Skeletal muscle tissue (tissue), 4 donors: ENCODE data around the gene SURF4. TPM values are rescaled to one million over a fixed set of nuclear protein-coding genes. Genes with fewer than 3 reads are reported as not detected.
"Not testable (repeated sequence)": the region's sequence is repeated elsewhere in the genome, so short reads cannot be mapped to it uniquely, and the experiment has no call there.

Experiments
- H3K27ac ChIP-seq: one replicate; pipeline ENCODE4 v1.7.0; 2013; ENCODE audit warnings: mild to moderate bottlenecking, low read depth, low read length, inconsistent platforms
- H3K27me3 ChIP-seq, 3 donors: one replicate each; pipeline ENCODE4 v1.7.0; 2013; ENCODE audit warnings: low read length in 3 of 3; ENCODE audit not compliant: control insufficient read depth in 3 of 3, insufficient read depth in 3 of 3
- H3K36me3 ChIP-seq, 3 donors: one replicate each; pipeline ENCODE4 v1.7.0; 2013; ENCODE audit warnings: low read length in 3 of 3; ENCODE audit not compliant: control insufficient read depth in 3 of 3, insufficient read depth in 3 of 3
- H3K4me1 ChIP-seq, 3 donors: one replicate each; pipeline ENCODE4 v1.7.0; 2013; ENCODE audit warnings: low read length in 3 of 3, mild to moderate bottlenecking in 3 of 3; ENCODE audit not compliant: control insufficient read depth in 3 of 3, insufficient read depth in 3 of 3
- H3K4me3 ChIP-seq, 3 donors: one replicate each; pipeline ENCODE4 v1.7.0; 2013; ENCODE audit warnings: low read length in 3 of 3
- H3K9ac ChIP-seq, 3 donors: one replicate each; pipeline ENCODE4 v1.7.0; 2013; ENCODE audit warnings: low read length in 3 of 3, mild to moderate bottlenecking in 3 of 3, moderate library complexity in 2 of 3, low read depth in 1 of 3
- H3K9me3 ChIP-seq, 3 donors: one replicate each; pipeline ENCODE4 v1.7.0; 2013; ENCODE audit warnings: low read length in 3 of 3; ENCODE audit not compliant: control insufficient read depth in 3 of 3
- total RNA-seq: library from RNA; depleted of rRNA; stranded (reverse); fragments of >200 nt; gene quantifications from one replicate; pipeline ENCODE4 v1.2.3, GENCODE V29; 2014
- donor health status: Osteomylitis.

SURF4 gene
- total RNA-seq, 1 donor from 2014 or later, result 166 TPM

- peak overlapping the region in 1 of 3 donors; percentile 25 for H3K9ac ChIP-seq
- H3K4me1 ChIP-seq, result peaks cover 17 to 52% (median 18%) of the 10 kb centered on the region in 3 donors
- H3K9me3 ChIP-seq, result no peaks in the 10 kb centered on the region
- no peaks in the 10 kb centered on the region for H3K27me3 ChIP-seq
- peak overlapping the region in 1 of 3 donors; percentile 23 for H3K4me3 ChIP-seq
- peak overlapping the region; percentile 40 for H3K27ac ChIP-seq
- peaks cover 59 to 65% (median 61%) of the 10 kb centered on the region in 3 donors for H3K36me3 ChIP-seq
These were observed 34.3 kb downstream of the SURF4 start for GRCh38 chr9:133341369-133342068.

- Histone ChIP-seq H3K4me1 (peaks cover 14 to 50% (median 14%) of the 10 kb centered on the region in 3 donors), H3K9me3 (no peaks in the 10 kb centered on the region), H3K36me3 (peaks cover 58 to 64% (median 60%) of the 10 kb centered on the region in 3 donors), H3K9ac (peak overlapping the region in 1 of 3 donors; percentile 25), H3K27ac (peak overlapping the region; percentile 40), H3K27me3 (no peaks in the 10 kb centered on the region), H3K4me3 (peak overlapping the region in 1 of 3 donors; percentile 23)
These were observed 34.9 kb downstream of the SURF4 start for GRCh38 chr9:133340916-133341315.

- peaks cover 53 to 57% (median 54%) of the 10 kb centered on the region in 3 donors for H3K36me3 ChIP-seq
- peak overlapping the region; percentile 3 for H3K27ac ChIP-seq
- no peaks in the 10 kb centered on the region for H3K27me3 ChIP-seq
- peak overlapping the region in 1 of 3 donors; percentile 50 for H3K9ac ChIP-seq
- H3K9me3 ChIP-seq, result no peaks in the 10 kb centered on the region
- no peak overlapping the region for H3K4me3 ChIP-seq
- H3K4me1 ChIP-seq, result peaks cover 15 to 50% (median 15%) of the 10 kb centered on the region in 3 donors
These were observed 35.6 kb downstream of the SURF4 start for GRCh38 chr9:133340256-133340655.

GRCh38 chr9:133339641-133340040, 36.2 kb downstream of the SURF4 start:
- no peaks in the 10 kb centered on the region for H3K9me3 ChIP-seq
- H3K27me3 ChIP-seq, result no peaks in the 10 kb centered on the region
- no peak overlapping the region for H3K9ac ChIP-seq
- peaks cover 47 to 51% (median 50%) of the 10 kb centered on the region in 3 donors for H3K36me3 ChIP-seq
- peaks cover 20 to 54% (median 21%) of the 10 kb centered on the region in 3 donors for H3K4me1 ChIP-seq
- H3K4me3 ChIP-seq, result no peak overlapping the region
- H3K27ac ChIP-seq, result peak overlapping the region; percentile 3

- peaks cover 49% of the 10 kb centered on the region in 3 donors for H3K36me3 ChIP-seq
These were observed 39.7 kb downstream of the SURF4 start, which contains the start of gene SURF6 for GRCh38 chr9:133335924-133336811. SURF6 (minus strand) TSS chr9:133336188; CDS start chr9:133336132, 56 bp downstream.

GRCh38 chr9:133334888-133335287, 41.0 kb downstream of the SURF4 start:
- not testable (repeated sequence) for H3K27me3 ChIP-seq, H3K9me3 ChIP-seq, H3K27ac ChIP-seq
- Histone ChIP-seq H3K4me3 (peak overlapping the region in 2 of 3 donors; percentile 78 to 93), H3K9ac (peak overlapping the region in 2 of 3 donors; percentile 85 to 91), H3K4me1 (peaks cover 19 to 36% (median 29%) of the 10 kb centered on the region in 3 donors), H3K36me3 (peaks cover 38 to 43% (median 41%) of the 10 kb centered on the region in 3 donors)

More at GRCh38 chr9:133335924-133336811, 39.7 kb downstream of the SURF4 start, which contains the start of gene SURF6:
- H3K4me3 ChIP-seq, result peak within 1 kb of the TSS; percentile 78 to 94 (median 93)
- peak within 1 kb of the TSS; percentile 79 to 91 (median 85) for H3K9ac ChIP-seq
- H3K27me3 ChIP-seq, result no peaks in the 10 kb centered on the region
- peaks cover 25 to 47% (median 29%) of the 10 kb centered on the region in 3 donors for H3K4me1 ChIP-seq
- H3K9me3 ChIP-seq, result no peaks in the 10 kb centered on the region
- H3K27ac ChIP-seq, result peak within 1 kb of the TSS; percentile 60

- Histone ChIP-seq H3K9ac (no peak overlapping the region), H3K4me3 (peak overlapping the region in 1 of 3 donors; percentile 7), H3K27me3 (no peaks in the 10 kb centered on the region), H3K4me1 (peaks cover 18 to 30% (median 25%) of the 10 kb centered on the region in 3 donors), H3K36me3 (peaks cover 32 to 42% (median 37%) of the 10 kb centered on the region in 3 donors), H3K27ac (no peak overlapping the region), H3K9me3 (no peaks in the 10 kb centered on the region)
These were observed 41.7 kb downstream of the SURF4 start for GRCh38 chr9:133334161-133334560.

- H3K36me3 ChIP-seq, result peaks cover 32 to 42% (median 37%) of the 10 kb centered on the region in 3 donors
- H3K4me3 ChIP-seq, result no peak overlapping the region
- H3K4me1 ChIP-seq, result peaks cover 18 to 26% (median 21%) of the 10 kb centered on the region in 3 donors
- no peaks in the 10 kb centered on the region for H3K27me3 ChIP-seq
- no peak overlapping the region for H3K9ac ChIP-seq
- H3K27ac ChIP-seq, result no peak overlapping the region
- no peaks in the 10 kb centered on the region for H3K9me3 ChIP-seq
These were observed 42.3 kb downstream of the SURF4 start for GRCh38 chr9:133333566-133333965.

- no peak overlapping the region for H3K27ac ChIP-seq
- H3K9ac ChIP-seq, result no peak overlapping the region
- no peaks in the 10 kb centered on the region for H3K27me3 ChIP-seq
- no peak overlapping the region for H3K4me3 ChIP-seq
- peaks cover 32 to 42% (median 37%) of the 10 kb centered on the region in 3 donors for H3K36me3 ChIP-seq
- H3K4me1 ChIP-seq, result peaks cover 18 to 26% (median 21%) of the 10 kb centered on the region in 3 donors
- no peaks in the 10 kb centered on the region for H3K9me3 ChIP-seq
These were observed 42.8 kb downstream of the SURF4 start for GRCh38 chr9:133333011-133333410.
